ENCODE data around the gene EPPIN.

Gene EPPIN

GRCh38 chr20:45502561-45502960 is 44.6 kb downstream of the EPPIN start:
- H3K4me3 ChIP-seq (ENCODE audit: low read depth, low read length), result no peak overlapping the region
- TF ChIP-seq, protein P1, sequence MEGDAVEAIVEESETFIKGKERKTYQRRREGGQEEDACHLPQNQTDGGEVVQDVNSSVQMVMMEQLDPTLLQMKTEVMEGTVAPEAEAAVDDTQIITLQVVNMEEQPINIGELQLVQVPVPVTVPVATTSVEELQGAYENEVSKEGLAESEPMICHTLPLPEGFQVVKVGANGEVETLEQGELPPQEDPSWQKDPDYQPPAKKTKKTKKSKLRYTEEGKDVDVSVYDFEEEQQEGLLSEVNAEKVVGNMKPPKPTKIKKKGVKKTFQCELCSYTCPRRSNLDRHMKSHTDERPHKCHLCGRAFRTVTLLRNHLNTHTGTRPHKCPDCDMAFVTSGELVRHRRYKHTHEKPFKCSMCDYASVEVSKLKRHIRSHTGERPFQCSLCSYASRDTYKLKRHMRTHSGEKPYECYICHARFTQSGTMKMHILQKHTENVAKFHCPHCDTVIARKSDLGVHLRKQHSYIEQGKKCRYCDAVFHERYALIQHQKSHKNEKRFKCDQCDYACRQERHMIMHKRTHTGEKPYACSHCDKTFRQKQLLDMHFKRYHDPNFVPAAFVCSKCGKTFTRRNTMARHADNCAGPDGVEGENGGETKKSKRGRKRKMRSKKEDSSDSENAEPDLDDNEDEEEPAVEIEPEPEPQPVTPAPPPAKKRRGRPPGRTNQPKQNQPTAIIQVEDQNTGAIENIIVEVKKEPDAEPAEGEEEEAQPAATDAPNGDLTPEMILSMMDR (conservative IDR thresholded peaks at IDR 0.05; ENCODE audit: low read depth, low read length), result no peak
- no peak for DNase-seq (ENCODE audit: low read depth)

GRCh38 chr20:45501600-45501999 is 45.6 kb downstream of the EPPIN start:
- TF ChIP-seq, protein P1 (conservative IDR thresholded peaks at IDR 0.05; ENCODE audit: low read depth, low read length), result no peak
- no peak for DNase-seq (ENCODE audit: low read depth)
- no peak overlapping the region for H3K4me3 ChIP-seq (ENCODE audit: low read depth, low read length)

DNA sequence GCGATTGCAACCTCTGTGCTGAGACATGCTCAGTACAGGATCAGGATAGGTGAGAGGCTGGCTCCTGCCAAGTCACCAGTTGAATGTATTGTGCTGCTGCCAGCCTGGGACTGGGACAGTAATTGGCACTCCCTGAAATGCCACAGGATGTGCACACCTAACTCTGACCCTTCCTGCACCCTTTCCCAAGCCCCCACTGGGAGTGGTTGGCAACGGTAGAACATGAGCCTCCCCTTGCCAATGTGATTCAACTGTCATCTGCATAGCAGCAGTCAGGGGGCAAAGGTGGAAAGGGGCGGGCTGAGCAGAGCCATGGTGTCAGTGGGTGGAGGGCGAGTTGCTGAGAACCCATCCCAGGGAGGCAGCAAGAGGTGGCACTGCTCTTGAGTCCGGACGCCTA is 47.2 kb downstream of the EPPIN start:
- TF ChIP-seq, protein P1 (conservative IDR thresholded peaks at IDR 0.05; ENCODE audit: low read depth, low read length), result no peak
- H3K4me3 ChIP-seq (ENCODE audit: low read depth, low read length), result no peak overlapping the region
- DNase-seq (ENCODE audit: low read depth), result no peak

- TF ChIP-seq, protein P1 (conservative IDR thresholded peaks at IDR 0.05; ENCODE audit: low read depth, low read length), result no peak
- no peak for DNase-seq (ENCODE audit: low read depth)
Observed at GRCh38 chr20:45497971-45498494, 49.2 kb downstream of the EPPIN start.

DNA sequence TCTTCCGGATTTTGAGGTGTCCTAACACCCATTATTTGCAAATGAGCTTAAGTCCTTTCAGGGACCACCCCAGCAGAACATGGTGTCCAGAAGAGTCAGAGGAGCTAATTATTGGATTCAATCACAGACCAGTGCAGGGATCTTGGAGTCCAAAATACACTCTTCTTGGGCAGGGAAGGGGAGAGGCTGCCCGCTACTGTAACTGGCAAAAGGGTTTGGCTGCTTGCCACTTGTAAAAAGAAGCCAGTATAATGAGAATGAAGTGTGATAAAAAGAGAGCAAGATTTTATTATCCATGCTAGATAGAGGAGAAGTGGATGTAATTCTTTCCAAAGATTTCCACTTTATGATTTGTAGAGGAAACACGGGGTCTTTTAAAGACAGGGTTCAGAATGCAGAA is 51.0 kb downstream of the EPPIN start:
- DNase-seq (ENCODE audit: low read depth), result no peak
- H3K4me3 ChIP-seq (ENCODE audit: low read depth, low read length), result no peak overlapping the region
- TF ChIP-seq, protein P1 (conservative IDR thresholded peaks at IDR 0.05; ENCODE audit: low read depth, low read length), result no peak

More at GRCh38 chr20:45497971-45498494, 49.2 kb downstream of the EPPIN start:
- no peak overlapping the region for H3K4me3 ChIP-seq (ENCODE audit: low read depth, low read length)

GRCh38 chr20:45495501-45495941 is 51.7 kb downstream of the EPPIN start:
- TF ChIP-seq, protein P1 (conservative IDR thresholded peaks at IDR 0.05; ENCODE audit: low read depth, low read length), result no peak
- no peak for DNase-seq (ENCODE audit: low read depth)
- H3K4me3 ChIP-seq (ENCODE audit: low read depth, low read length), result no peak overlapping the region

Measured in choroid plexus epithelial cell (primary cell).